ENCODE data around the gene CCNF.
"Not testable (repeated sequence)": the region's sequence is repeated elsewhere in the genome, so short reads cannot be mapped to it uniquely, and the experiment has no call there.

Gene CCNF

DNA sequence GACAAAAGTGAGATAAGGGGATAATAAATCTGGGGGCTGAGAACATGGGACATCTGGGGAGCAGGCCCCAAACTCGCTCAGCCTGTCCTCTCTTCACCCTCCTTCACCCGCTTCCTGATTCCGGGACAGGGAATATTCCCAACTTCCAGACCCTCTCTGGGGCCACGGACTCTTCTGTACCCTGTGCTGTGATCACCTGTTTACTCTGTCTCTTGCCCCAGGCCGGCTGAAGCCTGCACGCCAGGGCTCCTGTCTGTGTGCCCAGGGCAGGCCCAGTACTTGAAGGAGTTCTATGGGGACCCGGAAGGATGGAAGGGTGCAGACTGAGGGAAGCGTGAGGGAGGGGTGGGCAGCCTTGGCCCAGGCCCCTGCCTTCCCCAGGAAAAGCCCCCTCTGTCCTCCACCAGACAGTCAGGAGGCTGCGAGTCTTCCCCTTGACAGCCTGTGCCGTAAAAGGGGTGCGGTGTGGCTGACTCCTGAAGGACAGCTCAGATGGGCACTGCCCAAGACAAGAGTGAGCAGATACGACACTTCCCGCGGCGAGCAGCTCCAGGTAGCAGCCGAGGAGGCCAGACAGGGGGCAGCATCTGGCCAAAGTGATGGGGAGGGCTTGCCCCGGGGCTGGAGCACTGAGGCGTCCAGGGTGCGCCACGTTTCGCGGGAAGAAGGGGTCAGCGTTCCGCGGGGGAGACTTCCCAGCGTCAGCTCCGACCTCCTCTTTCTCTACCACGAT is 1.0 kb upstream of the CCNF start:
- peak; percentile 28 to 50 for DNase-seq

GRCh38 chr16:2428784-2429033 is 538 bp upstream of the CCNF start:
- no peak for DNase-seq

GRCh38 chr16:2429771-2430663 is 770 bp downstream of the CCNF start:
- DNase-seq = no peak

DNA sequence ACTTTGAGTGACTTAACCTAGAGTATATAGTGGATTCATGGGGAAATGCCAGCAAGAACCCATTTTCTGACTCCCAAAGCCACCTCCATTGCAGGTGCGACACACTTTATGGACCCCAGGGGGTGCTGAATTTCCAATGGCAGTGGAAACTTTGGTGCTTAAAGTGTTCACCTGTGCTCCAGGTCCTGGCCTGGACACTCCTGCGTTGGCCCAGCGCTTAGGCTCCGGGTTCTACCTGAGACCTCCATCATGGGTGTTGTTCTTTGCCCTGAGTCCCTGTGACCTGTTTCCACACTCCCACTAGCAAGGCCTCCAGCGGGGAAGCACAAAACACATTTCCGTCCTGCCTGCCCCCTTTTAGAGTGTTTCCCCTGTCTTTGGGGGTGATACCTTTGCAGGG is 3.0 kb downstream of the CCNF start:
- no peak for DNase-seq

- no peak for DNase-seq
These were observed 3.7 kb downstream of the CCNF start for GRCh38 chr16:2432801-2433505.

DNA sequence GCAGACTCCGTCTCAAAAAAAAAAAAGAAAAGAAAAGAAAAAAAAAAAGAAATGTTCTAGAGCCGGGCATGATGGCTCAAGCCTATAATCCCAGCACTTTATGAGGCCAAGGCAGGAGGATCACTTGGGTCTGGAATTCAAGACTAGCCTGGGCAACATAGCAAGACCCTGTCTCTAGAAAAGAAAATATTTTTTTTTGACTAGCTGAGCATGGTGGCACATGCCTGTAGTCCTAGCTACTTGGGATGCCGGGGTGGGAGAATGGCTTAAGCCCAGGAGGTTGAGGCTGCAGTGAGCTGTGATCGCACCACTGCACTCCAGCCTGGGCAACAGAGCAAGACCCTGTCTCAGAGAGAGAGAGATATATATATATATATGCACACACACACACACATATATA is 6.0 kb downstream of the CCNF start:
- not testable (repeated sequence) for DNase-seq

DNA sequence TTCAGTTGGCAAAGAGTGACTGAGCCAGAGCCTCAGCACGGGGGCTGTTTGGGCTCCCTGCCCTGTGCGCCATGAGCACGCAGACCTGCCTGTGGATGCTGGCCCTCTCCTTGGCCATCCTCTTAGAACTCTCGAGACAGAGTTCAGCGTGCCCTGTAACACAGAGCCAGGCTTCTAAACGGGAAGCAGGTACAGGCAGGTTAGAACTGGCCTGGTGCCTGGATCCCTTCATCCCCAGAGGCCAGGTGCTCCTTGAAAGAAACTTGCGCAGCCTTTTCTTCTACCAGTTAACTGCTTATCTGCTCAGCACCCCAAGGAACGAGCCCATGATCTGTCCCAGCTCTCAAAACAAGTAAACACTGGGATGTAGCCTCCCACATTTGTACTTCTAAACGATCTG is 6.9 kb downstream of the CCNF start:
- no peak for DNase-seq

DNA sequence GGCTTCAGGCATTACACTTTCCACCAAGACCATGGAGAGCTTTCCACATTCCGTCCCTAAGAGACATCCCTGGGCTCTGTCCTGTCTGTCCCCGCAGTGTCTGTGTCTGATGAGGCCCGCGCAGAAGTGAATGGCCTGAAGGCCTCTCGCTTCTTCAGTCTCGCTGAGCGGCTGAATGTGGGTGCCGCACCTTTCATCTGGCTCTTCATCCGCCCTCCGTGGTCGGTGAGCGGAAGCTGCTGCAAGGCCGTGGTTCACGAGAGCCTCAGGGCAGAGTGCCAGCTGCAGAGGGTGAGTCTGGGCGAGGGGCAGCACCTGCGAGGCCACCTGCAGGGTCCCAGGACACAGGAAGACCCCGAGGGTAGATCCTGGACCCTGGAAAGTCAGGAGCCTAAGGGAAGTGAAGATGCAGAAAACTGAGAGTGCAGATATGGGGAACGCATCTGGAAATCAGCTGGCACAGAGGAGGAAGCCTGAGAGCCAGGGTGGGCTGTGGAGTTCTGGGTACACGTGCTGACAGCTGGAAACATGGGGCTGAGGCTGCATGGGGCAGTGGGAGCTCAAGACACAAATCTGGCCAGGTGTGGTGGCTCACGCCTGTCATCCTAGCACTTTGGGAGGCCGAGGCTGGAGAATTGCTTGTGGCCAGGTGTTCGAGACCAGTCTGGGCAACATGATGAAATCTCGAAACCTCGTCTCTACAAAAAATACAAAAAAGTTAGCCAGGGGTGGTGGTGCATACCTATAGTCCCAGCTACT is 8.0 kb downstream of the CCNF start:
- DNase-seq = no peak

- DNase-seq = no peak
These were observed 8.9 kb downstream of the CCNF start for GRCh38 chr16:2438121-2438520.

DNA sequence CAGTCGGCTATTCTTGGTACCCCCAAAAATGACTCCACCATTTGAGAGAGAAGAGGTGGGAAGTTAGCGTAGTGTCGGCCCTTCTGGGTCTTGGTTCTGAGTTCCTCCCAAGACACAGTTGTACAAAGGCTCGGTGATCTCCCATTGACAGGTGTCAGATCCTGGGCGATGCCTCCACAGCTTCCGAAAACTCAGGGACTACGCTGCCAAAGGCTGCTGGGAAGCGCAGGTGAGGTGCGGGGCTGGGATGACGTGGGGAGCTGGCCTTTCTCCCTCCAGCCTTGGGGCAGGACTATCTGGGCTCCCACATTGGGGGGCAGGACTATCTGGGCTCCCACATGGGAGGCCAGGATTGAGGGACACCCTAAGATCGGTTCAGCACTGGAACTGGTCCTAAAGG is 10.4 kb downstream of the CCNF start:
- no peak for DNase-seq

DNA sequence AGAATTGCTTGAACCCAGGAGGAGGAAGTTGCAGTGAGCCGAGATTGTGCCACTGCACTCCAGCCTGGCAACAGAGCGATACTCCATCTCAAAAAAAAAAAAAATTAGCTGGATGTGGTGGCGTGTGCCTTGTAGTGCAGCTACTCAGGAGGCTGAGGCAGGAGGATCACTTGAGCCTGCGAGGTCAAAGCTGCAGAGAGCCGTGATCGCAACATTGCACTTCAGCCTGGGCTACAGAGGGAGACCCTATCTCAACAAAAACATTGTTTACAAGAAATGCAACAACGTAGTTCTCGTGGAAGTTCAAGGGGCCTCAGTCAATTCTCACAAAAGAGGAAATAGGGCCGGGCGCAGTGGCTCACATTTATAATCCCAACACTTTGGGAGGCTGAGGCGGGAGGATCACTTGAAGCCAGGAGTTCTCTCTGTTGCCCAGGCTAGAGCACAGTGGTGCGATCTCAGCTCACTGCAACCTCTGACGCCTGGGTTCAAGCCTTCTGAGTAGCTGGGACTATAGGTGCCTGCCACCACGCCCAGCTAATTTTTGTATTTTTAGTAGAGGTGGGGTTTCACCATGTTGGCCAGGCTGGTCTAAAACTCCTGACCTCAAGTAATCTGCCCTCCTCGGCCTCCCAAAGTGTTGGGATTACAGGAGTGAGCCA is 12.0 kb downstream of the CCNF start:
- DNase-seq = not testable (repeated sequence)

- no peak for DNase-seq
These were observed 14.3 kb downstream of the CCNF start for GRCh38 chr16:2443555-2443954.

DNA sequence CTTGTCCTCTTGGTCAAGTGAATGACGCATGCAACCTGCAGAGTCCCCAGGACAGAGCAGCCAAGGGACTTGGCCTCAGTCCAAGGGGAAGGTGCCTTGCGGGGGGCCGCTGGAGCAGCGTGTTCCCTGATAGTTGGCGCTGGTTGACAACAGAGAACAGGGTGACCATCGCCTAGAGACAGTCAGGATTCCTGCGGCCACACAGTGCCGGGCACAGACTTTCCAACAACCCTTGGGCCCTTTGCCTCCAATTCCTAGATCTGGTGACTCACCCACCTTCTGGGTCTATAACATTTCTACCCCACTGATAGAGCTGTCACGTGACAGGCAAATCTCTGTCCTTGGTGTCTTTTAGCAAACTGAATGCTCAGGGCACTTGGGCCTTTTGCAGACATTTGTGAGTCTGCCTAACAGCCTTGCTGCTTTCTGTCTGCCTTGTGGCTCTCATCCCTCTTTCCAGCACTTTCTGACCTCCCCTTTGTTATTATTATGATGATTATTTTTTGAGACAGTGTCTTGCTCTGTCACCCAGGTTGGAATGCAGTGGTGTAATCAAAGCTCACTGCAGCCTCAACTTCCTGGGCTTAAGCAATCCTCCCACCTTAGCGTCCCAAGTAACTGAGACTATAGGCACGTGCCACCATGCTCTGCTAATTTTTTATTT is 18.8 kb downstream of the CCNF start:
- DNase-seq = no peak

GRCh38 chr16:2449118-2449517 is 19.9 kb downstream of the CCNF start:
- DNase-seq = no peak

DNA sequence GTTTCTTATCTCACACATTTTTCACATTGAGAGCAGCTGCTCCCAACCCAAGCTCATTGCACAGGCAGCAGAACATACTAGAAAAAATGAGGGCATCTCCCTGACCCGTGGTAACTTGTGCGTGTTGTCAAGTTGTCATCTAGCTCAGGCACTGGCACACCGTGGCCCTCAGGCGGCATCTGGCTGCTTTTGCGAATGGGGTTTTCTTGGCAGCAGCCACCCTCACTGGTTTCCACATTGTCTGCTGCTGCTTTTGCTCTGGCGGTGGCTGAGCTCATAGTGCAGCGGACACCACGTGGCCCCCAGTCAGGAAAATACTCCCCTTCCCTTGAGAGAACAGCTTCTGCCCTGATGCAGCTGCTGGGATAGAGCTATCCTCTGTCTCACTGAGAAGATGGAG is 21.3 kb downstream of the CCNF start:
- DNase-seq = no peak

DNA sequence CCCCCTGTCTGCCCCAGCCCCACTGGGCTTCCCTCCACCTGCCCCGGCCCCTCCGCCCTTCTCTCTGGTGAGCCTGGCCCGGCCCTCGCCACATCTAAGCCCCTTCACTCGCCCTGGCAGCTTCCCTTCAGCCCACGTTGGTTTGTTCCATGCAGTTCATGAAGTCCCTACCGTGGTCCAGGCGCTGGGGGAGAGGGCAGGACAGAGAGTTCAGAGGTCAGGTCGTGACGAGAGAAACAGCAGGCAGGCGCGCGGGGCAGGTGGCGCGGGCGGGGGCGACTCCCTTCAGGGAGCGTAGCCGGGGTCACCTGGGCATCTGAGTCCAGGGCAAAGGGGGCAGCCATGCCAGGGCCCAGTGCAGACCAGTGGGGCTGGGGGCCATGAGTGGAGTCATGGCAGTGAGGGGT is 21.7 kb downstream of the CCNF start:
- no peak for DNase-seq

GRCh38 chr16:2451851-2452320 is 22.6 kb downstream of the CCNF start:
- DNase-seq = no peak

DNA sequence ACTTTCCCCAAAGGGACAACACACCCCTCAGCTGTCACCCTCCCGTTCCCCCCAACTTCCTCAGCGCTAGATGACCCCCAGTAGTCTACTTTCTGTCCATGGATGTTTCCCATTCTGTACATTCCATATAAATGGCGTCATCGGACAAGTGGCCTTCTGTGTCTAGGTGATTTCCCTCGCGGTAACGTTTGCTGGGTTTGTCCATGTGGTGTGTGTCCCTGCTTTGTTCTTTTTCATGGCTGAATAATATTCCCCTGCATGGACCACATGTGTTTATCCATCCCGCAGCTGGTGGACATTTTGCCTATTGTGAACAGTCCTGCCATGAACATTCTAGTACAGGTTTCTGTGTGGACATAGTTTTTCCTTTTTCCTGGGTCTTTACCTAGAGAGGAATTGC is 23.4 kb downstream of the CCNF start:
- DNase-seq = no peak

GRCh38 chr16:2455081-2455845 is 26.0 kb downstream of the CCNF start:
- DNase-seq = no peak

DNA sequence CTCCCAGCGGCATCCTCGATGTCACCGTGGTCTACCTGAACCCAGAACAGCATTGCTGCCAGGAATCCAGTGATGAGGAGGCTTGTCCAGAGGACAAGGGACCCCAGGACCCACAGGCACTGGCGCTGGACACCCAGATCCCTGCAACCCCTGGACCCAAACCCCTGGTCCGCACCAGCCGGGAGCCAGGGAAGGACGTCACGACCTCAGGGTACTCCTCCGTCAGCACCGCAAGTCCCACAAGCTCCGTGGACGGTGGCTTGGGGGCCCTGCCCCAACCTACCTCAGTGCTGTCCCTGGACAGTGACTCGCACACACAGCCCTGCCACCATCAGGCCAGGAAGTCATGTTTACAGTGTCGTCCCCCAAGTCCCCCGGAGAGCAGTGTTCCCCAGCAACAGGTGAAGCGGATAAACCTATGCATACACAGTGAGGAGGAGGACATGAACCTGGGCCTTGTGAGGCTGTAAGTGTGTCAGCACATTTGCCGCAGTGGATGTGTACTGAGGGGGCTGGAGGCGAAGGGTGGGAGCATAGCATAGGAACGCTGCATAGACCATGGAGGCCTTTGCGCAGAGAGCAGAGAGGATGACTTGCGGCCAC is 27.4 kb downstream of the CCNF start:
- DNase-seq = no peak

DNA sequence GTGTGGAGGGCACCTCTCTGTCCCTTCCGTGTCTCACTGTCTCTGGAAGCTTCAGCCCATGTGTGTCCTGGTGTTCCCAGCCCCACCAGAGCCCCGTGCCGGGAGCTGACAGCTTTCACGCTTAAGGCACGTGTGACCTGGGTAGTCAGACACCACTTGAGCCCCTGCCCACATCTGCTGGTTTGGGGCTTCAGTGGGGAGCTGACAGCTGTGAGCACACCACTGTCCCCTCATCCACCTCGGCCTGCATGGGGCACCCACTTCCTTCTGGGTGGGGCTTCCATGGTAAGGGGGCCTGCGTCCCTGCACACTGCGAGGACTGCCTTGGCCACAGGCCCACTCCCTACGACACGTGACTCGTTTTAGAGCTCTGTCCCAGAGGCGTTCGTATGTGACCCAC is 28.0 kb downstream of the CCNF start:
- DNase-seq = no peak
